HCT116 (cell line): ENCODE results near the gene MEIS2. TPM values are rescaled to one million over a fixed set of nuclear protein-coding genes. Genes with fewer than 3 reads are reported as not detected.

ENCODE experiments used
- ATAC-seq: fragments of 200-7000 bp; cut with Tn5 transposase; 2 replicates; pipeline ENCODE4 v1.9.1; 2020; ENCODE audit warnings: mild to moderate bottlenecking, moderate library complexity
- BruUV-seq: library from RNA; stranded (reverse); fragments of 400-500 nt; replicated peaks from 2 replicates; lab custom pipeline; 2021; lab: Mats Ljungman, UMichigan
- CTCF ChIA-PET: fragments of 300-600 bp; sonication (Branson Sonifier 250); formaldehyde crosslinking; loops from one replicate; lab custom pipeline; 2021; ENCODE audit warnings: antibody characterized with exemption; lab: Charles Lee
- POLR2A ChIA-PET: fragments of 300-600, 350-600 bp; sonication (Branson Sonifier 250); formaldehyde crosslinking; loops from one replicate; lab custom pipeline; 2021; ENCODE audit warnings: antibody characterized with exemption; lab: Charles Lee
- RAD21 ChIA-PET, 2 experiments: fragments of 300-600 bp; sonication (Branson Sonifier 250); formaldehyde crosslinking; loops; one replicate each; lab custom pipeline; 2023; ENCODE audit warnings: low total read pairs in 2 of 2; ENCODE audit not compliant: uncharacterized antibody in 2 of 2, unreplicated experiment in 2 of 2, low non-redundant PET in 1 of 2; lab: Charles Lee
- DNase-seq: peaks from one replicate; pipeline ENCODE4 v3.0.0-alpha.2; 2010; ENCODE audit warnings: low read depth, low spot score
- H2AFZ ChIP-seq: fragments of 200-600 bp; shearing (Covaris generic), sonication (generic); 2 replicates; pipeline ENCODE4 v1.6.1; 2017; ENCODE audit warnings: low read depth, mixed run types, mixed read lengths, antibody characterized with exemption, low read length; ENCODE audit not compliant: poor library complexity, severe bottlenecking
- H3K27ac ChIP-seq: 2 replicates; pipeline ENCODE4 v1.5.1; 2012; ENCODE audit warnings: low read depth, low read length
- H3K27me3 ChIP-seq: fragments of 200-600 bp; sonication (generic); 2 replicates; pipeline ENCODE4 v1.6.1; 2016; ENCODE audit warnings: mixed run types, low read length, mixed read lengths; ENCODE audit not compliant: insufficient read depth
- H3K36me3 ChIP-seq, 2 experiments: fragments of 200-500 bp in 1 of 2; fragments of 200-600 bp in 1 of 2; sonication (Bioruptor generic) in 1 of 2; sonication (generic) in 1 of 2; 2 replicates each; pipeline versions ENCODE4 v1.5.1 to v1.6.1; 2014 to 2016; ENCODE audit warnings: low read length in 2 of 2, inconsistent platforms in 1 of 2, mixed read lengths in 1 of 2, mixed run types in 1 of 2; ENCODE audit not compliant: insufficient read depth in 2 of 2, control insufficient read depth in 1 of 2
- H3K4me1 ChIP-seq, 2 experiments: fragments of 200-600 bp in 1 of 2; sonication (generic) in 1 of 2; 2 replicates each; pipeline versions ENCODE4 v1.5.1 to v1.6.1; 2012 to 2017; ENCODE audit warnings: low read length in 2 of 2, inconsistent platforms in 1 of 2, mild to moderate bottlenecking in 1 of 2, mixed read lengths in 1 of 2, mixed run types in 1 of 2, moderate library complexity in 1 of 2; ENCODE audit not compliant: insufficient read depth in 2 of 2, control insufficient read depth in 1 of 2
- H3K4me2 ChIP-seq: fragments of 200-600 bp; sonication (generic); 2 replicates; pipeline ENCODE4 v1.6.1; 2017; ENCODE audit warnings: mixed run types, low read length, mixed read lengths
- H3K4me3 ChIP-seq, 2 experiments: fragments of 200-600 bp in 1 of 2; sonication (generic) in 1 of 2; replicated peaks in 1 of 2; 2 replicates each; pipeline ENCODE4 v1.5.1; 2011 to 2016; ENCODE audit warnings: low read length in 2 of 2, control low read depth in 1 of 2, low read depth in 1 of 2, mild to moderate bottlenecking in 1 of 2, mixed read lengths in 1 of 2, mixed run types in 1 of 2
- H3K79me2 ChIP-seq: fragments of 200-600 bp; sonication (generic); 2 replicates; pipeline ENCODE4 v1.6.1; 2017; ENCODE audit warnings: mild to moderate bottlenecking, mixed run types, low read length, moderate library complexity, mixed read lengths; ENCODE audit not compliant: insufficient read depth
- H3K9ac ChIP-seq: fragments of 200-600 bp; sonication (generic); 2 replicates; pipeline ENCODE4 v1.6.1; 2016; ENCODE audit warnings: low read length, mixed read lengths
- H3K9me2 ChIP-seq: fragments of 200-600 bp; sonication (generic), shearing (Covaris generic); 2 replicates; pipeline ENCODE4 v1.6.1; 2017; ENCODE audit warnings: mixed run types, mild to moderate bottlenecking, moderate library complexity; ENCODE audit not compliant: insufficient read depth
- H3K9me3 ChIP-seq, 2 experiments: fragments of 200-500 bp in 1 of 2; fragments of 200-600 bp in 1 of 2; sonication (Bioruptor generic) in 1 of 2; sonication (generic) in 1 of 2; 2 replicates each; pipeline ENCODE4 v1.6.1; 2014 to 2017; ENCODE audit warnings: low read length in 2 of 2, mixed read lengths in 2 of 2, inconsistent platforms in 1 of 2, low read depth in 1 of 2, mild to moderate bottlenecking in 1 of 2, mixed run types in 1 of 2, moderate library complexity in 1 of 2; ENCODE audit not compliant: control insufficient read depth in 1 of 2, insufficient read depth in 1 of 2
- H4K20me1 ChIP-seq: fragments of 200-600 bp; sonication (generic), shearing (Covaris generic); 2 replicates; pipeline ENCODE4 v1.6.1; 2017; ENCODE audit warnings: mixed run types, mild to moderate bottlenecking, moderate library complexity; ENCODE audit not compliant: insufficient read depth
- RAD21 ChIP-seq: IDR thresholded peaks from 2 replicates; pipeline ENCODE4 v1.6.1; 2012; ENCODE audit warnings: low read depth, mild to moderate bottlenecking
- YY1 ChIP-seq: IDR thresholded peaks from 2 replicates; pipeline ENCODE4 v1.6.1; 2011; ENCODE audit warnings: low read length, low read depth, moderate library complexity, mild to moderate bottlenecking; ENCODE audit not compliant: insufficient replicate concordance; ENCODE audit errors: extremely low read depth
- intact Hi-C: fragments of 100-400 bp; cut with micrococcal nuclease; formaldehyde crosslinking; loops from 2 replicates; pipeline ENCODE4 v1.10.0; 2022
- total RNA-seq: library from RNA; stranded (reverse); gene quantifications from one replicate; pipeline ENCODE4 v1.2.1, GENCODE V29; 2021; ENCODE audit not compliant: unreplicated experiment
- TF ChIP-seq, protein P1 (sequence below), 3 experiments: fragments of 200-600 bp in 1 of 3; sonication (generic) in 1 of 3; IDR thresholded peaks in 2 of 3; conservative IDR thresholded peaks in 1 of 3; 2 replicates each; pipeline ENCODE4 v1.5.1; 2012 to 2017; ENCODE audit warnings: low read depth in 2 of 3, low read length in 2 of 3, antibody characterized with exemption in 1 of 3, borderline replicate concordance in 1 of 3, control low read depth in 1 of 3, mild to moderate bottlenecking in 1 of 3, mixed read lengths in 1 of 3, mixed run types in 1 of 3, moderate library complexity in 1 of 3; ENCODE audit not compliant: insufficient read depth in 1 of 3

Gene MEIS2
- total RNA-seq, 1 experiment from 2014 or later = 11.5 TPM

DNA sequence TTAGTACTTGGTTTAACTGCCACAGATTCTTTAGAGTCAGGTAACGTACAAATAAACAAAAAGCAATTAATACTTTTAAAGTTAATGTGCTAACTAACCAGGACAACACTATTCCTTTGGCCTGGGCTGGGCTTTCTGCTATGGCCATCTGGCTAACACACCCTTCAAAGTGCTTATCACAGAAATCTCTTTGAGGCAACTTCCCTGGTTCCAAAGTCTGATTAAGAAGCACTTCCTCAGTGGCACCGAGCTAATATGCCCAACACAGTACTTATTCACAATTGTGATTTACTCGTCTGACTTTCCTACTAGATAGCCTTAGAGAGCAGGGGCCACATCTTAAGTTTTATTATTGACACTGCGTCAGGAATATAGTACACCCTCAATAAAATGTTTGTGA, 191.4 kb downstream of the MEIS2 start:
- no peaks in the 10 kb centered on the region for H3K9me3 ChIP-seq
- intact Hi-C loops = no loop called here
- H4K20me1 ChIP-seq = no peaks in the 10 kb centered on the region
- H3K9me2 ChIP-seq = no peaks in the 10 kb centered on the region
- no peaks in the 10 kb centered on the region for H3K79me2 ChIP-seq
- H3K36me3 ChIP-seq = no peaks in the 10 kb centered on the region
- H3K27ac ChIP-seq = no peak overlapping the region
- ChIA-PET RAD21 (no interaction called here), POLR2A (no interaction called here), CTCF (no interaction called here)
- DNase-seq = no peak
- H3K9ac ChIP-seq = no peak overlapping the region
- peaks cover 0 to 4% of the 10 kb centered on the region in 2 experiments; a peak in 1 of 4 replicates for H3K4me1 ChIP-seq
- BruUV-seq = no TSS peak
- no peak overlapping the region for H3K4me3 ChIP-seq
- ATAC-seq = no peak
- TF ChIP-seq, protein P1, sequence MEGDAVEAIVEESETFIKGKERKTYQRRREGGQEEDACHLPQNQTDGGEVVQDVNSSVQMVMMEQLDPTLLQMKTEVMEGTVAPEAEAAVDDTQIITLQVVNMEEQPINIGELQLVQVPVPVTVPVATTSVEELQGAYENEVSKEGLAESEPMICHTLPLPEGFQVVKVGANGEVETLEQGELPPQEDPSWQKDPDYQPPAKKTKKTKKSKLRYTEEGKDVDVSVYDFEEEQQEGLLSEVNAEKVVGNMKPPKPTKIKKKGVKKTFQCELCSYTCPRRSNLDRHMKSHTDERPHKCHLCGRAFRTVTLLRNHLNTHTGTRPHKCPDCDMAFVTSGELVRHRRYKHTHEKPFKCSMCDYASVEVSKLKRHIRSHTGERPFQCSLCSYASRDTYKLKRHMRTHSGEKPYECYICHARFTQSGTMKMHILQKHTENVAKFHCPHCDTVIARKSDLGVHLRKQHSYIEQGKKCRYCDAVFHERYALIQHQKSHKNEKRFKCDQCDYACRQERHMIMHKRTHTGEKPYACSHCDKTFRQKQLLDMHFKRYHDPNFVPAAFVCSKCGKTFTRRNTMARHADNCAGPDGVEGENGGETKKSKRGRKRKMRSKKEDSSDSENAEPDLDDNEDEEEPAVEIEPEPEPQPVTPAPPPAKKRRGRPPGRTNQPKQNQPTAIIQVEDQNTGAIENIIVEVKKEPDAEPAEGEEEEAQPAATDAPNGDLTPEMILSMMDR (IDR thresholded peaks at IDR 0.05 in 2 of 3, conservative IDR thresholded peaks at IDR 0.05 in 1 of 3; ENCODE audit: borderline replicate concordance in 1 of 3, insufficient read depth in 1 of 3, low read depth in 2 of 3, low read length in 2 of 3) = no peak
- TF ChIP-seq RAD21 (no peak), YY1 (no peak)
- no peak overlapping the region for H3K4me2 ChIP-seq
- H2AFZ ChIP-seq = no peak overlapping the region
- H3K27me3 ChIP-seq = no peaks in the 10 kb centered on the region

DNA sequence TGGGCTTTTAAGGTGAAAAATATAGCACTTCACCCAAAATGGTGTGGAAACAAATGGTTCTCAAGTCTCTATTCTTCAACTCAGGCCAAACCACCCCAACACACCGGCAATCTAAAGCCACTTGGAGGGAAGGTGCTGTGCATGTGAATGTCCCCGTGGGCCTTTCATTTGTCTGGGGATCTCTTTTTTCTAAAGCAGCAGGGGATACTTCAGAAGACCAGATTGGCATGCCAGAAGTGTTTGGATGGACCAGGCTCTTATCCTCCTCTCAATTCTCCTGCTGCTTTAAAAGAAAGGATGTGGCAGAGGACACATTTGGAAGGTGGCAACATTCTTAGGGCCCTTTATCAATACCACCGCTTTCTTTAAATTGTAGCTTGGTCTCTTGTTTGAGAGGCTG, 193.1 kb downstream of the MEIS2 start:
- ChIA-PET POLR2A (no interaction called here), CTCF (no interaction called here), RAD21 (no interaction called here)
- DNase-seq (no peak), ATAC-seq (no peak)
- H3K27ac ChIP-seq = no peak overlapping the region
- no peaks in the 10 kb centered on the region for H3K9me3 ChIP-seq
- H3K36me3 ChIP-seq = no peaks in the 10 kb centered on the region
- no peak overlapping the region for H3K9ac ChIP-seq
- no peaks in the 10 kb centered on the region for H3K79me2 ChIP-seq
- H3K4me3 ChIP-seq = no peak overlapping the region
- no peaks in the 10 kb centered on the region for H4K20me1 ChIP-seq
- H2AFZ ChIP-seq = no peak overlapping the region
- no TSS peak for BruUV-seq
- H3K27me3 ChIP-seq = no peaks in the 10 kb centered on the region
- H3K4me2 ChIP-seq = no peak overlapping the region
- no peaks in the 10 kb centered on the region for H3K9me2 ChIP-seq
- intact Hi-C loops = no loop called here
- no peak for TF ChIP-seq YY1
- peaks cover 0 to 11% of the 10 kb centered on the region in 2 experiments; a peak in 1 of 4 replicates for H3K4me1 ChIP-seq
